AG08395 (cell line): ENCODE measurements around the gene GALNT18.

Experiments used
- DNase-seq: peaks from one replicate; pipeline ENCODE4 v3.0.0; 2012; ENCODE audit warnings: mixed read lengths, low spot score

The GALNT18 gene

GRCh38 chr11:11432621-11433319 is 189.0 kb downstream of the GALNT18 start:
- no peak for DNase-seq

GRCh38 chr11:11430431-11430830 is 191.4 kb downstream of the GALNT18 start:
- no peak for DNase-seq

- no peak for DNase-seq
Measured at GRCh38 chr11:11428714-11429113, 193.1 kb downstream of the GALNT18 start.

GRCh38 chr11:11427542-11427941 is 194.3 kb downstream of the GALNT18 start:
- DNase-seq, result no peak

- DNase-seq, result peak; percentile 12
Measured at GRCh38 chr11:11427140-11427539, 194.7 kb downstream of the GALNT18 start.

- peak; percentile 73 for DNase-seq
Measured at GRCh38 chr11:11426226-11426952, 195.4 kb downstream of the GALNT18 start.

GRCh38 chr11:11425806-11426205 is 196.0 kb downstream of the GALNT18 start:
- peak; percentile 49 for DNase-seq

- no peak for DNase-seq
Measured at GRCh38 chr11:11424688-11425087, 197.1 kb downstream of the GALNT18 start.

- DNase-seq, result no peak
Measured at GRCh38 chr11:11422411-11423128, 199.2 kb downstream of the GALNT18 start.

GRCh38 chr11:11421509-11421908 is 200.3 kb downstream of the GALNT18 start:
- no peak for DNase-seq

- DNase-seq, result no peak
Measured at GRCh38 chr11:11420899-11421285, 200.9 kb downstream of the GALNT18 start.

- no peak for DNase-seq
Measured at GRCh38 chr11:11420191-11420898, 201.5 kb downstream of the GALNT18 start.

- DNase-seq, result no peak
Measured at GRCh38 chr11:11419747-11420146, 202.1 kb downstream of the GALNT18 start.

- peak; percentile 92 for DNase-seq
Measured at GRCh38 chr11:11416917-11417316, 204.9 kb downstream of the GALNT18 start.

- DNase-seq, result peak; percentile 82
Measured at GRCh38 chr11:11416502-11416901, 205.3 kb downstream of the GALNT18 start.

GRCh38 chr11:11415901-11416300 is 205.9 kb downstream of the GALNT18 start:
- DNase-seq, result peak; percentile 64

GRCh38 chr11:11414996-11415395 is 206.8 kb downstream of the GALNT18 start:
- no peak for DNase-seq

- no peak for DNase-seq
Measured at GRCh38 chr11:11413776-11414175, 208.0 kb downstream of the GALNT18 start.

- no peak for DNase-seq
Measured at GRCh38 chr11:11411401-11411985, 210.3 kb downstream of the GALNT18 start.

GRCh38 chr11:11409901-11410300 is 211.9 kb downstream of the GALNT18 start:
- no peak for DNase-seq

- DNase-seq, result no peak
Measured at GRCh38 chr11:11409224-11409623, 212.6 kb downstream of the GALNT18 start.
